Liver (tissue), 9 donors: ENCODE data around the gene ABRACL. TPM values are rescaled to one million over a fixed set of nuclear protein-coding genes. Genes with fewer than 3 reads are reported as not detected.

Source experiments
- DNase-seq: peaks from one replicate; pipeline ENCODE4 v3.0.0-alpha.2; 2017; ENCODE audit warnings: low spot score
- H3K27ac ChIP-seq, 2 donors: one replicate each; pipeline ENCODE4 v1.7.0; 2013; ENCODE audit warnings: inconsistent platforms in 2 of 2, low read length in 2 of 2, control low read depth in 1 of 2, low read depth in 1 of 2, mild to moderate bottlenecking in 1 of 2
- H3K27me3 ChIP-seq, 4 donors: one replicate each; pipeline versions ENCODE4 v1.6.1 to v1.7.0; 2013; ENCODE audit warnings: low read length in 3 of 4, inconsistent platforms in 1 of 4, mild to moderate bottlenecking in 1 of 4, moderate library complexity in 1 of 4; ENCODE audit not compliant: control insufficient read depth in 4 of 4, insufficient read depth in 4 of 4
- H3K36me3 ChIP-seq, 4 donors: one replicate each; pipeline versions ENCODE4 v1.6.1 to v1.7.0; 2013; ENCODE audit warnings: low read length in 3 of 4, mild to moderate bottlenecking in 3 of 4, low read depth in 1 of 4, moderate library complexity in 1 of 4; ENCODE audit not compliant: control insufficient read depth in 4 of 4, insufficient read depth in 3 of 4
- H3K4me1 ChIP-seq, 4 donors: one replicate each; pipeline versions ENCODE4 v1.6.1 to v1.7.0; 2013; ENCODE audit warnings: low read length in 3 of 4, mild to moderate bottlenecking in 3 of 4, moderate library complexity in 1 of 4; ENCODE audit not compliant: control insufficient read depth in 4 of 4, insufficient read depth in 4 of 4
- H3K4me3 ChIP-seq, 3 donors: one replicate each; pipeline versions ENCODE4 v1.6.1 to v1.7.0; 2013; ENCODE audit warnings: low read length in 3 of 3, control low read depth in 1 of 3, low read depth in 1 of 3, mild to moderate bottlenecking in 1 of 3
- H3K9ac ChIP-seq, 2 donors: one replicate each; pipeline ENCODE4 v1.7.0; 2013; ENCODE audit warnings: low read length in 2 of 2, mild to moderate bottlenecking in 2 of 2, moderate library complexity in 2 of 2, control low read depth in 1 of 2, low read depth in 1 of 2
- H3K9me3 ChIP-seq, 4 donors: one replicate each; pipeline versions ENCODE4 v1.6.1 to v1.7.0; 2013; ENCODE audit warnings: low read length in 3 of 4; ENCODE audit not compliant: control insufficient read depth in 4 of 4
- EGR1 ChIP-seq, 2 donors: IDR thresholded peaks; 2 replicates each; pipeline ENCODE4 v1.6.1; 2016 to 2018; ENCODE audit warnings: antibody characterized with exemption in 2 of 2, low read depth in 2 of 2
- FOXA1 ChIP-seq: IDR thresholded peaks from 2 replicates; pipeline ENCODE4 v1.6.1; 2016; ENCODE audit warnings: antibody characterized with exemption
- FOXA2 ChIP-seq: IDR thresholded peaks from 2 replicates; pipeline ENCODE4 v1.6.1; 2016; ENCODE audit warnings: antibody characterized with exemption
- GABPA ChIP-seq, 2 donors: IDR thresholded peaks in 1 of 2; conservative IDR thresholded peaks in 1 of 2; 2 replicates each; pipeline ENCODE4 v1.6.1; 2016; ENCODE audit warnings: antibody characterized with exemption in 2 of 2, mild to moderate bottlenecking in 1 of 2, moderate library complexity in 1 of 2
- HNF4A ChIP-seq, 2 donors: conservative IDR thresholded peaks; 2 replicates each; pipeline ENCODE4 v1.6.1; 2016; ENCODE audit warnings: antibody characterized with exemption in 2 of 2, mild to moderate bottlenecking in 2 of 2
- HNF4G ChIP-seq: IDR thresholded peaks from 2 replicates; pipeline ENCODE4 v1.6.1; 2016; ENCODE audit warnings: antibody characterized with exemption
- JUND ChIP-seq, 2 donors: IDR thresholded peaks; 2 replicates each; pipeline ENCODE4 v1.6.1; 2016; ENCODE audit warnings: antibody characterized with exemption in 2 of 2
- MAX ChIP-seq: IDR thresholded peaks from 2 replicates; pipeline ENCODE4 v1.6.1; 2016; ENCODE audit warnings: antibody characterized with exemption
- RAD21 ChIP-seq, 2 donors: IDR thresholded peaks; 2 replicates each; pipeline ENCODE4 v1.6.1; 2016; ENCODE audit warnings: antibody characterized with exemption in 2 of 2, mild to moderate bottlenecking in 2 of 2
- SP1 ChIP-seq: IDR thresholded peaks from 2 replicates; pipeline ENCODE4 v1.6.1; 2018; ENCODE audit warnings: antibody characterized with exemption, mild to moderate bottlenecking
- TAF1 ChIP-seq: conservative IDR thresholded peaks from 2 replicates; pipeline ENCODE4 v1.6.1; 2016; ENCODE audit warnings: antibody characterized with exemption, mild to moderate bottlenecking
- WGBS: extraction: QIAGEN DNeasy Blood & Tissue Kit; methylation state at CpG from one replicate; pipeline ENCODE4 v1.1.7; 2013; 5-methylcytosine and 5-hydroxymethylcytosine counted together
- polyA plus RNA-seq, 2 donors: library from polyadenylated mRNA; stranded (reverse) in 1 of 2; unstranded in 1 of 2; fragments of 200-250 nt in 1 of 2; fragments of >200 nt in 1 of 2; fragmentation: Nextera tagmentation in 1 of 2; extraction: Ambion mirVana in 1 of 2; gene quantifications; one replicate each; pipeline versions ENCODE4 v1.2.1 to v1.2.3, GENCODE V29; 2013 to 2015
- total RNA-seq, 2 donors: library from RNA; depleted of rRNA; stranded (reverse); fragments of >200 nt; gene quantifications; one replicate each; pipeline ENCODE4 v1.2.3, GENCODE V29; 2014
- TF ChIP-seq, protein P1 (sequence below): IDR thresholded peaks from 2 replicates; pipeline ENCODE4 v1.6.1; 2016; ENCODE audit warnings: antibody characterized with exemption
- TF ChIP-seq, protein P2 (sequence below): fragments of 150-350 bp; IDR thresholded peaks from 2 replicates; pipeline ENCODE4 v1.5.1; 2017; ENCODE audit warnings: improper control_type of control experiment, low read depth, low read length; ENCODE audit not compliant: missing input control
- TF ChIP-seq, protein P3 (sequence below): IDR thresholded peaks from 2 replicates; pipeline ENCODE4 v1.6.1; 2016; ENCODE audit warnings: antibody characterized with exemption, mild to moderate bottlenecking
- donor health status: healthy.
- donor health status: healthy.
- donor health status: healthy.
- donor health status: healthy.
- donor health status: healthy.

The ABRACL gene
- total and polyA plus RNA-seq, 4 donors = 14.2 to 66.3 (median 26.8) TPM

- no peak for DNase-seq
- no peaks in the 10 kb centered on the region for H3K36me3 ChIP-seq
- H3K4me1 ChIP-seq = no peaks in the 10 kb centered on the region
- no peak overlapping the region for H3K9ac ChIP-seq
- WGBS = 83% methylated on average over 2 of the region's 2 CpGs
- TF ChIP-seq, protein P1, sequence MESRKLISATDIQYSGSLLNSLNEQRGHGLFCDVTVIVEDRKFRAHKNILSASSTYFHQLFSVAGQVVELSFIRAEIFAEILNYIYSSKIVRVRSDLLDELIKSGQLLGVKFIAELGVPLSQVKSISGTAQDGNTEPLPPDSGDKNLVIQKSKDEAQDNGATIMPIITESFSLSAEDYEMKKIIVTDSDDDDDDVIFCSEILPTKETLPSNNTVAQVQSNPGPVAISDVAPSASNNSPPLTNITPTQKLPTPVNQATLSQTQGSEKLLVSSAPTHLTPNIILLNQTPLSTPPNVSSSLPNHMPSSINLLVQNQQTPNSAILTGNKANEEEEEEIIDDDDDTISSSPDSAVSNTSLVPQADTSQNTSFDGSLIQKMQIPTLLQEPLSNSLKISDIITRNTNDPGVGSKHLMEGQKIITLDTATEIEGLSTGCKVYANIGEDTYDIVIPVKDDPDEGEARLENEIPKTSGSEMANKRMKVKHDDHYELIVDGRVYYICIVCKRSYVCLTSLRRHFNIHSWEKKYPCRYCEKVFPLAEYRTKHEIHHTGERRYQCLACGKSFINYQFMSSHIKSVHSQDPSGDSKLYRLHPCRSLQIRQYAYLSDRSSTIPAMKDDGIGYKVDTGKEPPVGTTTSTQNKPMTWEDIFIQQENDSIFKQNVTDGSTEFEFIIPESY = no peak
- TF ChIP-seq FOXA2 (no peak), JUND (IDR thresholded peaks at IDR 0.05) (no peak), GABPA (IDR thresholded peaks at IDR 0.05 in 1 of 2, conservative IDR thresholded peaks at IDR 0.05 in 1 of 2) (no peak), SP1 (no peak)
- TF ChIP-seq, protein P2, sequence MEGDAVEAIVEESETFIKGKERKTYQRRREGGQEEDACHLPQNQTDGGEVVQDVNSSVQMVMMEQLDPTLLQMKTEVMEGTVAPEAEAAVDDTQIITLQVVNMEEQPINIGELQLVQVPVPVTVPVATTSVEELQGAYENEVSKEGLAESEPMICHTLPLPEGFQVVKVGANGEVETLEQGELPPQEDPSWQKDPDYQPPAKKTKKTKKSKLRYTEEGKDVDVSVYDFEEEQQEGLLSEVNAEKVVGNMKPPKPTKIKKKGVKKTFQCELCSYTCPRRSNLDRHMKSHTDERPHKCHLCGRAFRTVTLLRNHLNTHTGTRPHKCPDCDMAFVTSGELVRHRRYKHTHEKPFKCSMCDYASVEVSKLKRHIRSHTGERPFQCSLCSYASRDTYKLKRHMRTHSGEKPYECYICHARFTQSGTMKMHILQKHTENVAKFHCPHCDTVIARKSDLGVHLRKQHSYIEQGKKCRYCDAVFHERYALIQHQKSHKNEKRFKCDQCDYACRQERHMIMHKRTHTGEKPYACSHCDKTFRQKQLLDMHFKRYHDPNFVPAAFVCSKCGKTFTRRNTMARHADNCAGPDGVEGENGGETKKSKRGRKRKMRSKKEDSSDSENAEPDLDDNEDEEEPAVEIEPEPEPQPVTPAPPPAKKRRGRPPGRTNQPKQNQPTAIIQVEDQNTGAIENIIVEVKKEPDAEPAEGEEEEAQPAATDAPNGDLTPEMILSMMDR = no peak
- no peak overlapping the region for H3K4me3 ChIP-seq
- H3K27ac ChIP-seq = no peak overlapping the region
- H3K27me3 ChIP-seq = no peaks in the 10 kb centered on the region
- H3K9me3 ChIP-seq = no peaks in the 10 kb centered on the region
Observed at GRCh38 chr6:139066080-139066479, 37.5 kb downstream of the ABRACL start.

DNA sequence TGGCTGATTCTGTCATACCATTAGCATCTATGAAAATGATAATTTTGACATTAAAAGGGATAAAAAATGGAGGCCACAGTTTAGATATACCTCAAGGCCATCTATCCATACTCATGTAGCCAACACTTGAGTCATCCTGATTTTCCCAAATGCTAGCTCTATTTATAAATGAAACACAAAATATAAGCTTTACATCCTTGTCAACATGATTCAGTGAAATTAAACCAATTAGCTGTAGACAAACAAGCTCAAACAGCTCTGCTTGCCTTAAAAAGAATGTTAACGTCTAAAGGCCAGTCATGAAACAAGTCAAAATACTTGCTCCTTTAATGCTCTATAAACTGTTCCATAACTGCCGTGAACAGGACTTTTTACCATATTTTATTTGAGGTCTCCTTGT, 40.3 kb downstream of the ABRACL start:
- no peaks in the 10 kb centered on the region for H3K36me3 ChIP-seq
- no peaks in the 10 kb centered on the region for H3K9me3 ChIP-seq
- no peak overlapping the region for H3K4me3 ChIP-seq
- DNase-seq = no peak
- H3K27ac ChIP-seq = no peak overlapping the region
- no peak overlapping the region for H3K9ac ChIP-seq
- no peak for TF ChIP-seq EGR1 (IDR thresholded peaks at IDR 0.05; ENCODE audit: low read depth in 2 of 2)
- no peak for TF ChIP-seq JUND (IDR thresholded peaks at IDR 0.05)
- TF ChIP-seq, protein P3, sequence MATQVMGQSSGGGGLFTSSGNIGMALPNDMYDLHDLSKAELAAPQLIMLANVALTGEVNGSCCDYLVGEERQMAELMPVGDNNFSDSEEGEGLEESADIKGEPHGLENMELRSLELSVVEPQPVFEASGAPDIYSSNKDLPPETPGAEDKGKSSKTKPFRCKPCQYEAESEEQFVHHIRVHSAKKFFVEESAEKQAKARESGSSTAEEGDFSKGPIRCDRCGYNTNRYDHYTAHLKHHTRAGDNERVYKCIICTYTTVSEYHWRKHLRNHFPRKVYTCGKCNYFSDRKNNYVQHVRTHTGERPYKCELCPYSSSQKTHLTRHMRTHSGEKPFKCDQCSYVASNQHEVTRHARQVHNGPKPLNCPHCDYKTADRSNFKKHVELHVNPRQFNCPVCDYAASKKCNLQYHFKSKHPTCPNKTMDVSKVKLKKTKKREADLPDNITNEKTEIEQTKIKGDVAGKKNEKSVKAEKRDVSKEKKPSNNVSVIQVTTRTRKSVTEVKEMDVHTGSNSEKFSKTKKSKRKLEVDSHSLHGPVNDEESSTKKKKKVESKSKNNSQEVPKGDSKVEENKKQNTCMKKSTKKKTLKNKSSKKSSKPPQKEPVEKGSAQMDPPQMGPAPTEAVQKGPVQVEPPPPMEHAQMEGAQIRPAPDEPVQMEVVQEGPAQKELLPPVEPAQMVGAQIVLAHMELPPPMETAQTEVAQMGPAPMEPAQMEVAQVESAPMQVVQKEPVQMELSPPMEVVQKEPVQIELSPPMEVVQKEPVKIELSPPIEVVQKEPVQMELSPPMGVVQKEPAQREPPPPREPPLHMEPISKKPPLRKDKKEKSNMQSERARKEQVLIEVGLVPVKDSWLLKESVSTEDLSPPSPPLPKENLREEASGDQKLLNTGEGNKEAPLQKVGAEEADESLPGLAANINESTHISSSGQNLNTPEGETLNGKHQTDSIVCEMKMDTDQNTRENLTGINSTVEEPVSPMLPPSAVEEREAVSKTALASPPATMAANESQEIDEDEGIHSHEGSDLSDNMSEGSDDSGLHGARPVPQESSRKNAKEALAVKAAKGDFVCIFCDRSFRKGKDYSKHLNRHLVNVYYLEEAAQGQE = no peak
- no peak for TF ChIP-seq HNF4G
- TF ChIP-seq HNF4A (conservative IDR thresholded peaks at IDR 0.05) = no peak
- no peak for TF ChIP-seq TAF1
- no peaks in the 10 kb centered on the region for H3K27me3 ChIP-seq
- no peaks in the 10 kb centered on the region for H3K4me1 ChIP-seq
- 89% methylated on average over 2 of the region's 2 CpGs for WGBS

- Histone ChIP-seq H3K9me3 (no peaks in the 10 kb centered on the region), H3K27ac (no peak overlapping the region), H3K36me3 (no peaks in the 10 kb centered on the region), H3K9ac (no peak overlapping the region), H3K4me3 (no peak overlapping the region), H3K27me3 (no peaks in the 10 kb centered on the region), H3K4me1 (no peaks in the 10 kb centered on the region)
- no peak for DNase-seq
- WGBS = 84% methylated on average over 2 of the region's 2 CpGs
- TF ChIP-seq, protein P2 = no peak
- TF ChIP-seq HNF4G (no peak), EGR1 (IDR thresholded peaks at IDR 0.05; ENCODE audit: low read depth in 2 of 2) (no peak), RAD21 (IDR thresholded peaks at IDR 0.05) (no peak), MAX (no peak), FOXA1 (no peak)
- TF ChIP-seq, protein P1 = no peak
Observed at GRCh38 chr6:139073118-139073517, 44.6 kb downstream of the ABRACL start.
